ENCODE measurements around the gene SUN2.

Gene SUN2

DNA sequence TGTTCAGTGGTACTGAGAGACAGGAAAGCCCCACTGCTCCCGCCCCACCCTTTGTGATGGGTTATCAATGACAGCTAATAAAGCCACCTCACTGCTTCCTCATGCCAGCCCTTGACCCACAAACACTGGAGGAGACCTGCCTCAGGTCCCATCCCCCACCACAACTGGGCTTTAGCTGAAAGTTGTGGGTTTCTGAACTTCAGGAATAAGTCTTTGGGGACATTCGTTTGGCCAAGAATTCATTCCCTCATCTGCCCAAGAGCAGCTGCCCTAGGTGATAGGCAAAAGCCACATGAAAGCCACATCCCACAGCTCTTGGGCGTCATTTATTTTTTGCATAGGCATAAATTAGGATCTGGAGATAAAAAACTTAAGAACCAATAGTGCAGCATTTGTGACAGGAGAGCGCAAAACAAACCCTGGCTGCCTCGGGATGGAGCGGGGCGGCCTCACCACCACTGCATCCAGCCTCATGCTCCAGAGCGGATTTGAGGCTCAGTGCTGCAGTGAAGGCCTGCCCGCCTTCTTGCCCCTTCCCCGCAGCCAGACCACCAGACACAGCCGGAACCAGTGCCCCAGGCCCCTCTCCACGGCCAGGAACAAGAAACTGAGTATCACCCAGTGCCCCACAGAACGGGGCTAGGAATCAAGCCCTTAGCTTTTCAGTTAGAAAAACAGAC is 21.2 kb downstream of the SUN2 start:
- no peak for DNase-seq

GRCh38 chr22:38733724-38734381 is 21.9 kb downstream of the SUN2 start:
- DNase-seq = no peak

DNA sequence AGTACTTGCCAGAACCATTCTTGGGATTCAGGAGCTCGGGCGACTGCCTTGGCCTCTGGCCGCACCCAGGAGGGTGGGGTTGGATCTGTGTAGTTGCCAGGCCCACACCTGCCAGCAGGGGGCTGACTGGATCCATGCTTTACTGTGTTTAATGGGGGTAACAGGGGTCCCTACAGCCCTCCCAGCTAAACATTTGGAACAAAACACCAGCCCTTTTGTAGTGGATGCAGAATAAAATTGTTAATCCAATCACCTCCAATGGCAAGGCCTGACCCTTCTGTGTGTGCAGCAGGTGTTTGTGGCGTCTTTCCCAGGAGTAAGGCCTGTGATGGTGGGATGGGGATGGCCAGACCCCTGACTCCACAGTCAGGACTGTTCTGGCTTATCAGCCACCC is 22.5 kb downstream of the SUN2 start:
- peak; percentile 57 for DNase-seq

- DNase-seq = no peak
Observed at GRCh38 chr22:38732251-38732815, 23.5 kb downstream of the SUN2 start.

GRCh38 chr22:38731703-38732161 is 24.1 kb downstream of the SUN2 start:
- no peak for DNase-seq

GRCh38 chr22:38730411-38730871 is 25.4 kb downstream of the SUN2 start:
- no peak for DNase-seq

GRCh38 chr22:38729946-38730345 is 25.9 kb downstream of the SUN2 start:
- no peak for DNase-seq

DNA sequence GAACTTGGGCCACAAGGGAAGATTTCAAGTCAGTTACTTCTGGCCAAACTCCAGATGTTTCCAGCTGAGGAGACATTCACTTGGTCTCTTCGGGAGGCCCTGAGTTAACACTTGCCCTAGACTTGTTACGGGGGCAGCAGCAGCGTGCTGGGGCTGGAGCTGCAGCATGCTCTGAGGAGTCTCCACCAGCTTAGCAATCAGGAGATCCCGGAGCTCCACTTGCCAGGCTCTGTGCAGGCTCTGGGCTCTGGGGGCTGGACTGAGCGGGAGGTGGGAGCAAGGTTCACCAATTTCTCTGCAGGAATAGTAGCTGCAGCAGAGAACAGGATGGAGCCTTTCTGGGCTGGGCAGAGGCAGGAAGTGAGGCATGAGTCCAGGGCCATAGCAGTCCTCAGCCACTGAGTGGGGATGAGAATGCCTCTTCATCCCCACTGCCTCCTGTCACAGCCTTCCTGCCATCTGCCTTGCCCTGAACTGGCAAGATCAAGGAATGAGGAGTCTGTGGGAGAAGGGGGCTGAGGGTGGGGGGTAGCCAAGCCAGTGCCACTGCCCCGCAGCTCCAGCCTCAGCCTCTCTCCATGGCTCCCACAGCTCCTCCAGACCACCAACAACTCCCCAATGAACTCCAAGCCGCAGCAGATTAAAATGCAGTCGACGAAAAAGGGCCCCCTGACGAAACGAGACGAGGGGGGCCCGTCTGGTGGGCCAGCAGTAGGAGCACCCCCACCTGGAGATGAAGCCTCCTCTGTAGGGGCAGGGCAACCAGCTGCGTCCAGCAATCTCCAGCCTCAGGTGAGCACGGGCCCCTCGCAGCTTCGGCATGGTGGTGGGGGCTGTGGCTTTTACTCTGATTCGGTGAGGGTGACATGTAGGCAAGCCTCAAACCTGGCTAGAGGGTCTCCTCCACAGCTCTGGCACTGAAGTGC is 26.7 kb downstream of the SUN2 start:
- no peak for DNase-seq

DNA sequence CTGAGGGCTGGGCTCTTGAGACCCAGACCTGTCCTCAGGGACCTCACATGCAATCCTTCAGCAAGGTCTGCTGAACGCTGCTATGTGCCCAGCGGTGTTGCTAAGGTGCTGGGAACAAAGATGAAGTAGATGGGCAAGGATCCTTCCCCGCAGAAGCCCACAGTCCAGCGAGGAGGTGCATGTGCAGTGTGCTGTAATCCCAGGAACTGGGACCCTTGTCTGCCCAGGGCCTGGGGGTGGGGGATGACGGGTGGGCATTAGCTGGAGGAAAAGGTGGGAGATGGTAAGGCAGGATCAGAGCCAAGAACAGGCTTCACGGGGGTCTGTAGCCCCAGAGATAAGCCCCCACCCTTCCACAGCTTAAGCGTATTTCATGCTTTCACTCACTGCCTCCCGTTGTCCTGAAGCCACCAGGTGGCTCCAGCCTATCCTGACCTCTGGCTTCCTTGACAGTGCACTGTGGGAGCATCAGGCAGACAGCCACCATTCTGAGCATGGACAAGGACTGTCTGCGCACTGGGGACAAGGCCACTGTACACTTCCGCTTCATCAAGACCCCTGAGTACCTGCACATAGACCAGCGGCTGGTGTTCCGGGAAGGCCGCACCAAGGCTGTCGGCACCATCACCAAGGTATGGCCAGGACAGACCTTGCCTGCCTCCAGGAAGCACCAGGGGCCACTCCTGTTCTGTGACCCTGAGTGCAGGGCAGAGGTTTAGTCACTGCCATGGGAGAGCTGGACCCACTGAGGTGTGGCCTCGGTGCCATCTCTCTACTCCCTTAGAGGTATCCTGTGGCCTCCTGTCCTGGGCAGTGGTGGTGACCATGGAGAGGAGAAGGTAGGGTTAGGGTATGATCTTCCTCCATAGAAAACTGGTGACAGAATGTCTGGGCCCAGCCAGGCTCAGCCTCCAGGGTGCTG is 28.0 kb downstream of the SUN2 start:
- no peak for DNase-seq

DNA sequence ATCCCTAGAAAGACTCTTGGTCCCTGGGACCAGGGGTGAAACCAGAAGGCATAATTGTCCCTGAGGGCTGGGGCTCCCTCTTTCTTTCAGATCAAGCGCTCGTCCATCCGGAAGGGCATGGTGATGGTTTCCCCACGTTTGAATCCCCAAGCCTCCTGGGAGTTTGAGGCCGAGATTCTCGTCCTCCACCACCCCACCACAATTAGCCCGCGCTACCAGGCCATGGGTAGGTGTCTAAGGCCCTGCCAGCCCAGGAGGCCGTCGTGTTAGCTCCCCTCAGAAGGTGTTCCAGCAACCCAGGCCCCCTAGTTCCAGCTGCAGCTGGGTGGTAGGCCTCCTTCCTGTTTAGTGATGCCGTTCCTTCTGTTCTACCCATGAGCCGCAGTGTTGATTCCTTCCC is 28.7 kb downstream of the SUN2 start:
- DNase-seq = no peak

- no peak for DNase-seq
Observed at GRCh38 chr22:38725900-38726655, 29.7 kb downstream of the SUN2 start.

GRCh38 chr22:38724926-38725571 is 30.7 kb downstream of the SUN2 start:
- peak; percentile 59 for DNase-seq

- no peak for DNase-seq
Observed at GRCh38 chr22:38724176-38724575, 31.6 kb downstream of the SUN2 start.

DNA sequence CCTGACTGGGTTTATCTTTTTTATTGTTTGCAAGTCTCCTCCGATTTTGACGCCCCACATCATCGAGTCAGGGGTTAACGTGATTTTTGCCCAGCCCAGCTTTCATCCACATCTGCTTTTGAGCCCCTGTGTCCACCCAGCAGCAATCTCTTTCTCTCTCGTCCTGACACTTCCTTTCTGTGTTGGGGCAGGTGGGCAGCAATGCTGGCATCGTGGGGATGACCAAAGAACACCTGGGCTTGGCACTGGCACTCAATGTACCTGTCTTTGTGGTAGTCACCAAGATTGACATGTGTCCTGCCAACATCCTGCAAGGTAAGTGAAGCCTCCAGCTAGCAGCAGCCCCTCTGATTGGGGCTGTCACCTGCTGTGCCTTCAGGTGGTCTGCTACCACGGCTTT is 34.2 kb downstream of the SUN2 start:
- DNase-seq = no peak

DNA sequence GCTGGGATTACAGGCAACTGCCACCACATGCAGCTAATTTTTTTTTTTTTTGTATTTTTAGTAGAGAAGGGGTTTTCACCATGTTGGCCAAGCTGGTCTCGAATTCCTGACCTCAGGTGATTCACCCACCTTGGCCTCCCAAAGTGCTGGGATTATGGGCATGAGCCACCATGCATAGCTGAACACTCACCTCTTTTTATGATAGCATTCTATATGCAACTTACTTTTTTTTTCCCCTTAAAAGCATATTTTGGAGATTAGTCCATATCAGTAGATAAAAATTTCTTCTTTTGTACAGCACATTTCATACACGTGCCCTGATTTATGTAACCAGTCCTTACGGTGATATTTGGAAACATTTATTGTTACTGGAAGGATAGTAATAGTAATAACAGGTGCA is 35.4 kb downstream of the SUN2 start:
- no peak for DNase-seq

DNA sequence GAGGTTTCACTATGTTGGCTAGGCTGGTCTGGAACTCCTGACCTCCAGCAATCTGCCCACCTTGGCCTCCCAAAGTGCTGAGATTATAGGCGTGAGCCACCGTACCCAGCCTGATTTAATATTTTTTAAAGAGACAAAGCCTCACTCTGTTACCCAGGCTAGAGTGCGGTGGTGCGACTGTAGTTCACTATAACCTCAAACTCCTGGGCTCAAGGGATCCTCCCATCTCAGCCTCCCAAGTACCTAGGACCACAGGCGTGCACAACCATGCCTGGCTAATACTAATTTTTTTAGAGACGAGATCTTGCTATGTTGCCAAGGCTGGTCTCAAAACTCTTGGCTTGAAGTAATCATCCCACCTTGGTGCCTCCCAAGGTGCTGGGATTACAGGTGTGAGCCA is 36.6 kb downstream of the SUN2 start:
- DNase-seq = no peak

DNA sequence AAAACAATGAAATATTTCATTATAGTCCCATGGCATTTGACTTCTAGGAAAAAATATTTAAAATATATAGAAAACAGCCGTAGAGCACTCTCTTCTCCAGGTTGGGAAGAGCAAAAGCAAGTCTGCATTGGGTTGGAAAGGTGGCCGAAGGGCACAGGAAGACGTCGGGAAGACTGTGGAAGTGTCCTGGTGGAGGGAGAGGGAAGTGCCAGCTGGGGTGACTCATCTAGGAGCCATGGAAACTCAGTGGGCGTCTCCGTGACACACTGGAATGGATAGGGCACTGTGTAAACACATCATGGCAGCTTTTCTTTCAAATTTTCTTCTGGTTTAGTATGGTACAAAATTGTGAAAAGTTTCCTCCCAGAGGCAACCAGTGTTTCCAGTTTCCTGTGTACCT is 37.4 kb downstream of the SUN2 start:
- DNase-seq = no peak

DNA sequence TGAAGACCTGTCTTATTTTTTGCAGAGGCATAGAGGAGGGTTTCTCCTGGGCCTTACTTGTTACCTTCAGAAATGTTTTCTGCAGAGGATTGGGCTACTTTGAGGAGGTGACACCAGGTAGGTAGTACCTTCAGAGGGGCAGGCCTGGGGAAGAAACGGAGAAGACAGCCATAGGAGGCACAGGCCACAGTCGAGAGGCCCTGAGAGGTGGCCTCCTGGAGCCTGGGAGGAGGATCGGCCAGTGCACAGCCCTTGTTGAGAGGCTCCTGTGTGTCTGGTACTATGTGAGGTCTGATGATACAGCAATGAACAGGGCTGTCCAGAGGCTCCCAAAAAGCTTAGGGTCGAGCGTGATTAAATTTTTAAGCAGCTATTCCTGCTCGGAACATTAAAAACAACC is 38.6 kb downstream of the SUN2 start:
- no peak for DNase-seq

DNA sequence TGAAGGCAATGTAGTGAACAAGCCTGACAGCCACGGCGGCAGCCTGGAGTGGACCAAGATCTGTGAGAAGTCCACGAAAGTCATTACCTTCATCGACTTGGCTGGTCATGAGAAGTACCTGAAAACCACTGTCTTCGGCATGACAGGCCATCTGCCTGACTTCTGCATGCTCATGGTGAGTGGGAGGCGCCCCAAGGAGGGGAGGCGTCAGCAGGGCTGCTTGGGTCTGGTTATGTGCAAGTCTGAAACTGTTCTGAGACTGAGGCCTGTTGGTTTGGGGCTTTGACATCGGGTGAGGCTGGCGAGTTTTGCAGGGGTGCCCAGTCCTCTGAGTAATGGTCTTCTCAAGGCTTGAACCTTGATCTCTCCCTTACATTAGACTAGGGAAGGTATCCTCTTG is 39.0 kb downstream of the SUN2 start:
- no peak for DNase-seq

DNA sequence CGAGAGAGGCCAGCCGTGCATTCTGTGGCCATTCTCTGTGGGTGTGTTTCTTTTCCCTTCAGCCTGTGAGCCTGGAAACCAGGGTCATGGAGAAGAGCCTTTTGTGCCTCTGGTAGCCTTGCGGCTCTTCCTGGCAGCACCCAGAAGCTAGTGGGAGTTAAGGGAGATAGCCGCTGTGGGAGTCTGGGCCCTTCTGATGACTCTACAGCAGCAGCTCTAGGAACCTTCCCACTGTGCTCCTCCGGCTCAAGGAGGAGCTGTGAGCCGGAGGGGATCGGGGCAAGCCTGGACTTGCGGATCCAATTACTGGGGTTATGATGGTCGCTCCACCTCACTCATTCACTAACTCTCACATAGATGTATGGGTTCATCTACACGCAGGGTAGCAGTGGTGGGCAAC is 39.5 kb downstream of the SUN2 start:
- DNase-seq = no peak

GRCh38 chr22:38715852-38716251 is 39.9 kb downstream of the SUN2 start:
- DNase-seq = no peak

Measured in CD4-positive, alpha-beta T cell treated with Interleukin-12 subunit alpha and Interleukin-12 subunit beta, for 1 hour (primary cell).